ENCODE results near the gene GAL. TPM values are rescaled to one million over a fixed set of nuclear protein-coding genes. Genes with fewer than 3 reads are reported as not detected.

Gene GAL
- total and polyA plus RNA-seq, 2 experiments from 2014 or later: 80.9 to 691 TPM

- H3K27me3 ChIP-seq (ENCODE audit: insufficient read depth): no peaks in the 10 kb centered on the region
- H3K27ac ChIP-seq (ENCODE audit: low read depth): no peak overlapping the region
- Mint-ChIP-seq H3K4me3 (no peak overlapping the region), H3K9me3 (peaks cover 15% of the 10 kb centered on the region), H3K4me1 (no peaks in the 10 kb centered on the region; the same call in 2 of the 3 replicates), H3K27me3 (ENCODE audit: insufficient read depth, low read depth, poor library complexity) (peaks cover 8% of the 10 kb centered on the region), H3K36me3 (ENCODE audit: low read depth) (peaks cover 11% of the 10 kb centered on the region; the same call in 2 of the 3 replicates), H3K27ac (no peak overlapping the region)
- ATAC-seq (no peak), DNase-seq (ENCODE audit: low spot score) (no peak)
- TF ChIP-seq ZNF331 (CRISPR knock-in tag; IDR thresholded peaks at IDR 0.05; ENCODE audit: low read depth): no peak
- TF ChIP-seq, protein P1, sequence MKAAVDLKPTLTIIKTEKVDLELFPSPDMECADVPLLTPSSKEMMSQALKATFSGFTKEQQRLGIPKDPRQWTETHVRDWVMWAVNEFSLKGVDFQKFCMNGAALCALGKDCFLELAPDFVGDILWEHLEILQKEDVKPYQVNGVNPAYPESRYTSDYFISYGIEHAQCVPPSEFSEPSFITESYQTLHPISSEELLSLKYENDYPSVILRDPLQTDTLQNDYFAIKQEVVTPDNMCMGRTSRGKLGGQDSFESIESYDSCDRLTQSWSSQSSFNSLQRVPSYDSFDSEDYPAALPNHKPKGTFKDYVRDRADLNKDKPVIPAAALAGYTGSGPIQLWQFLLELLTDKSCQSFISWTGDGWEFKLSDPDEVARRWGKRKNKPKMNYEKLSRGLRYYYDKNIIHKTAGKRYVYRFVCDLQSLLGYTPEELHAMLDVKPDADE (IDR thresholded peaks at IDR 0.05): no peak
- TF ChIP-seq CTCF (conservative IDR thresholded peaks at IDR 0.05; ENCODE audit: low read depth in 2 of 2): no peak
- TF ChIP-seq, protein P2, sequence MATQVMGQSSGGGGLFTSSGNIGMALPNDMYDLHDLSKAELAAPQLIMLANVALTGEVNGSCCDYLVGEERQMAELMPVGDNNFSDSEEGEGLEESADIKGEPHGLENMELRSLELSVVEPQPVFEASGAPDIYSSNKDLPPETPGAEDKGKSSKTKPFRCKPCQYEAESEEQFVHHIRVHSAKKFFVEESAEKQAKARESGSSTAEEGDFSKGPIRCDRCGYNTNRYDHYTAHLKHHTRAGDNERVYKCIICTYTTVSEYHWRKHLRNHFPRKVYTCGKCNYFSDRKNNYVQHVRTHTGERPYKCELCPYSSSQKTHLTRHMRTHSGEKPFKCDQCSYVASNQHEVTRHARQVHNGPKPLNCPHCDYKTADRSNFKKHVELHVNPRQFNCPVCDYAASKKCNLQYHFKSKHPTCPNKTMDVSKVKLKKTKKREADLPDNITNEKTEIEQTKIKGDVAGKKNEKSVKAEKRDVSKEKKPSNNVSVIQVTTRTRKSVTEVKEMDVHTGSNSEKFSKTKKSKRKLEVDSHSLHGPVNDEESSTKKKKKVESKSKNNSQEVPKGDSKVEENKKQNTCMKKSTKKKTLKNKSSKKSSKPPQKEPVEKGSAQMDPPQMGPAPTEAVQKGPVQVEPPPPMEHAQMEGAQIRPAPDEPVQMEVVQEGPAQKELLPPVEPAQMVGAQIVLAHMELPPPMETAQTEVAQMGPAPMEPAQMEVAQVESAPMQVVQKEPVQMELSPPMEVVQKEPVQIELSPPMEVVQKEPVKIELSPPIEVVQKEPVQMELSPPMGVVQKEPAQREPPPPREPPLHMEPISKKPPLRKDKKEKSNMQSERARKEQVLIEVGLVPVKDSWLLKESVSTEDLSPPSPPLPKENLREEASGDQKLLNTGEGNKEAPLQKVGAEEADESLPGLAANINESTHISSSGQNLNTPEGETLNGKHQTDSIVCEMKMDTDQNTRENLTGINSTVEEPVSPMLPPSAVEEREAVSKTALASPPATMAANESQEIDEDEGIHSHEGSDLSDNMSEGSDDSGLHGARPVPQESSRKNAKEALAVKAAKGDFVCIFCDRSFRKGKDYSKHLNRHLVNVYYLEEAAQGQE (IDR thresholded peaks at IDR 0.05; ENCODE audit: unreplicated experiment): no peak
- TF ChIP-seq EZH2 (IDR thresholded peaks at IDR 0.05; ENCODE audit: low read depth, unreplicated experiment): no peak
- no peak for TF ChIP-seq ZNF114 (CRISPR knock-in tag; IDR thresholded peaks at IDR 0.05)
- TF ChIP-seq STAT1 (IDR thresholded peaks at IDR 0.05; ENCODE audit: unreplicated experiment): no peak
- H3F3A ChIP-seq (replicated peaks; ENCODE audit: low read depth): peaks cover 5% of the 10 kb centered on the region; the same call in 1 of the 2 replicates
- H3K36me3 ChIP-seq (ENCODE audit: insufficient read depth): no peaks in the 10 kb centered on the region
- no peaks in the 10 kb centered on the region for H4K20me1 ChIP-seq (replicated peaks; ENCODE audit: insufficient read depth)
- H2AFZ ChIP-seq: no peak overlapping the region
- no peaks in the 10 kb centered on the region for H3K79me2 ChIP-seq (replicated peaks; ENCODE audit: insufficient read depth)
- no peak overlapping the region for H3K4me3 ChIP-seq
- no peaks in the 10 kb centered on the region for H3K4me1 ChIP-seq (ENCODE audit: insufficient read depth)
- no peaks in the 10 kb centered on the region for H3K9me2 ChIP-seq (ENCODE audit: insufficient read depth)
- H3K4me2 ChIP-seq: no peak overlapping the region
These were observed 24.1 kb upstream of the GAL start for GRCh38 chr11:68660066-68660810.

DNA sequence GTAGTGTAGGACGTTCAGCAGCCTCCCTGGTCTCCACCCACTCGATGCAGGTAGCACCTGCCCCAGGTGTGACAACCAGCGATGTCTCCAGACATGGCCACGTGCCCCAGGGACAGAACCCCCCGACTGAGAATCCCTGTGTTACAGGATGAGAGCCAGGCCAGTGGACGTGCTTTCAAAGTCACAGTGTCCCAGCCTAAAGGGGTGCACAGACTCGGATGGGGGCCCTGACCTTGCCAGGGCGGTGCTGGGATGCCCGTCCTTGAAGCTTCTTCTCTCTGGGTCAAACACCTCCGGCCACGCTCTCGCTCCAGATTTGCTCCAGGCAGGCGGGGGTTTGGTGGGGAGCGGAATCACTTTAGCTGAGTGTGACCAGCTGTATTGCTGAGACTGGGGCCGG, 23.3 kb upstream of the GAL start:
- DNase-seq (ENCODE audit: low spot score): no peak
- no peaks in the 10 kb centered on the region for H3K79me2 ChIP-seq (replicated peaks; ENCODE audit: insufficient read depth)
- H3K36me3 ChIP-seq (ENCODE audit: insufficient read depth): no peaks in the 10 kb centered on the region
- no peak for ATAC-seq
- H3K4me1 Mint-ChIP-seq: no peaks in the 10 kb centered on the region; the same call in 2 of the 3 replicates
- H3K4me1 ChIP-seq (ENCODE audit: insufficient read depth): no peaks in the 10 kb centered on the region
- H3K4me3 ChIP-seq: no peak overlapping the region
- H3K27me3 ChIP-seq (ENCODE audit: insufficient read depth): no peaks in the 10 kb centered on the region
- peaks cover 5% of the 10 kb centered on the region; the same call in 1 of the 2 replicates for H3F3A ChIP-seq (replicated peaks; ENCODE audit: low read depth)
- peaks cover 6% of the 10 kb centered on the region for H3K27me3 Mint-ChIP-seq (ENCODE audit: insufficient read depth, low read depth, poor library complexity)
- no peak overlapping the region for H3K27ac Mint-ChIP-seq
- no peaks in the 10 kb centered on the region for H4K20me1 ChIP-seq (replicated peaks; ENCODE audit: insufficient read depth)
- no peak overlapping the region for H2AFZ ChIP-seq
- H3K36me3 Mint-ChIP-seq (ENCODE audit: low read depth): peaks cover 5% of the 10 kb centered on the region; the same call in 2 of the 3 replicates
- H3K27ac ChIP-seq (ENCODE audit: low read depth): no peak overlapping the region
- no peaks in the 10 kb centered on the region for H3K9me2 ChIP-seq (ENCODE audit: insufficient read depth)
- H3K4me3 Mint-ChIP-seq: no peak overlapping the region
- peaks cover 9% of the 10 kb centered on the region; the same call in 1 of the 3 replicates for H3K9me3 Mint-ChIP-seq
- H3K4me2 ChIP-seq: no peak overlapping the region
- TF ChIP-seq ZNF114 (CRISPR knock-in tag; IDR thresholded peaks at IDR 0.05) (no peak), ZNF331 (CRISPR knock-in tag; IDR thresholded peaks at IDR 0.05; ENCODE audit: low read depth) (no peak)

Measured in GM23338 (cell line).